ENCODE data around the gene AGO3.
"Not testable (repeated sequence)": the region's sequence is repeated elsewhere in the genome, so short reads cannot be mapped to it uniquely, and the experiment has no call there.

AGO3 gene

GRCh38 chr1:36016686-36017085, 85.8 kb downstream of the AGO3 start:
- Mint-ChIP-seq H3K27ac (no peak overlapping the region), H3K4me1 (no peaks in the 10 kb centered on the region), H3K9me3 (no peaks in the 10 kb centered on the region), H3K36me3 (peaks cover 68% of the 10 kb centered on the region), H3K4me3 (no peak overlapping the region)
- DNase-seq (ENCODE audit: low spot score in 2 of 2), result no peak
- ATAC-seq, result no peak

- Mint-ChIP-seq H3K9me3 (no peaks in the 10 kb centered on the region), H3K27ac (no peak overlapping the region), H3K4me1 (peaks cover 12% of the 10 kb centered on the region), H3K4me3 (peak overlapping the region; percentile 1), H3K36me3 (peaks cover 32% of the 10 kb centered on the region)
- ATAC-seq (peak; percentile 79), DNase-seq (ENCODE audit: low spot score in 2 of 2) (no peak)
These were observed 92.3 kb downstream of the AGO3 start for GRCh38 chr1:36023098-36023769.

GRCh38 chr1:36024024-36024423, 93.1 kb downstream of the AGO3 start:
- Mint-ChIP-seq H3K4me1 (peaks cover 12% of the 10 kb centered on the region), H3K36me3 (peaks cover 35% of the 10 kb centered on the region), H3K4me3 (peak overlapping the region; percentile 1)
- not testable (repeated sequence) for DNase-seq (ENCODE audit: low spot score in 2 of 2); H3K9me3 Mint-ChIP-seq; ATAC-seq; H3K27ac Mint-ChIP-seq

- ATAC-seq (no peak), DNase-seq (ENCODE audit: low spot score in 2 of 2) (no peak)
- Mint-ChIP-seq H3K4me1 (peaks cover 12% of the 10 kb centered on the region), H3K9me3 (no peaks in the 10 kb centered on the region), H3K36me3 (peaks cover 43% of the 10 kb centered on the region), H3K4me3 (no peak overlapping the region), H3K27ac (no peak overlapping the region)
These were observed 93.9 kb downstream of the AGO3 start for GRCh38 chr1:36024847-36025246.

- H3K9me3 Mint-ChIP-seq, result no peaks in the 10 kb centered on the region
- ATAC-seq (no peak), DNase-seq (ENCODE audit: low spot score in 2 of 2) (no peak)
- peaks cover 66% of the 10 kb centered on the region for H3K36me3 Mint-ChIP-seq
- H3K4me1 Mint-ChIP-seq, result peaks cover 12% of the 10 kb centered on the region
- H3K4me3 Mint-ChIP-seq, result no peak overlapping the region
- H3K27ac Mint-ChIP-seq, result no peak overlapping the region
These were observed 96.9 kb downstream of the AGO3 start for GRCh38 chr1:36027766-36028165.

GRCh38 chr1:36031441-36031840, 100.5 kb downstream of the AGO3 start:
- H3K27ac Mint-ChIP-seq, result peak overlapping the region; percentile 26
- ATAC-seq, result no peak
- peaks cover 89% of the 10 kb centered on the region for H3K36me3 Mint-ChIP-seq
- no peak for DNase-seq (ENCODE audit: low spot score in 2 of 2)
- no peaks in the 10 kb centered on the region for H3K4me1 Mint-ChIP-seq
- H3K4me3 Mint-ChIP-seq, result no peak overlapping the region
- H3K9me3 Mint-ChIP-seq, result no peaks in the 10 kb centered on the region

GRCh38 chr1:36034692-36035091, 103.8 kb downstream of the AGO3 start:
- no peaks in the 10 kb centered on the region for H3K4me1 Mint-ChIP-seq
- H3K4me3 Mint-ChIP-seq, result no peak overlapping the region
- no peak for ATAC-seq
- no peaks in the 10 kb centered on the region for H3K9me3 Mint-ChIP-seq
- peaks cover 87% of the 10 kb centered on the region for H3K36me3 Mint-ChIP-seq
- no peak for DNase-seq (ENCODE audit: low spot score in 2 of 2)
- H3K27ac Mint-ChIP-seq, result peak overlapping the region; percentile 52

GRCh38 chr1:36035154-36035553, 104.2 kb downstream of the AGO3 start:
- no peaks in the 10 kb centered on the region for H3K4me1 Mint-ChIP-seq
- no peak overlapping the region for H3K4me3 Mint-ChIP-seq
- H3K9me3 Mint-ChIP-seq, result no peaks in the 10 kb centered on the region
- H3K36me3 Mint-ChIP-seq, result peaks cover 87% of the 10 kb centered on the region
- H3K27ac Mint-ChIP-seq, result peak overlapping the region; percentile 52
- DNase-seq (ENCODE audit: low spot score in 2 of 2) (no peak), ATAC-seq (no peak)

- DNase-seq (ENCODE audit: low spot score in 2 of 2), result no peak
- H3K36me3 Mint-ChIP-seq, result peaks cover 94% of the 10 kb centered on the region
- H3K4me3 Mint-ChIP-seq, result no peak overlapping the region
- no peak overlapping the region for H3K27ac Mint-ChIP-seq
- H3K9me3 Mint-ChIP-seq, result no peaks in the 10 kb centered on the region
- ATAC-seq, result no peak
- no peaks in the 10 kb centered on the region for H3K4me1 Mint-ChIP-seq
These were observed 109.3 kb downstream of the AGO3 start for GRCh38 chr1:36040238-36040637.

- peaks cover 3% of the 10 kb centered on the region for H3K9me3 Mint-ChIP-seq
- no peaks in the 10 kb centered on the region for H3K4me1 Mint-ChIP-seq
- no peak overlapping the region for H3K27ac Mint-ChIP-seq
- DNase-seq (ENCODE audit: low spot score in 2 of 2), result no peak
- H3K4me3 Mint-ChIP-seq, result no peak overlapping the region
- peaks cover 51% of the 10 kb centered on the region for H3K36me3 Mint-ChIP-seq
- ATAC-seq, result no peak
These were observed 120.9 kb downstream of the AGO3 start for GRCh38 chr1:36051821-36052220.

- H3K27ac Mint-ChIP-seq, result no peak overlapping the region
- no peak overlapping the region for H3K4me3 Mint-ChIP-seq
- no peak for ATAC-seq
- peaks cover 41% of the 10 kb centered on the region for H3K36me3 Mint-ChIP-seq
- no peaks in the 10 kb centered on the region for H3K9me3 Mint-ChIP-seq
- H3K4me1 Mint-ChIP-seq, result no peaks in the 10 kb centered on the region
- DNase-seq (ENCODE audit: low spot score in 2 of 2), result no peak
These were observed 123.1 kb downstream of the AGO3 start for GRCh38 chr1:36053978-36054377.

GRCh38 chr1:36055706-36056105, 124.8 kb downstream of the AGO3 start:
- DNase-seq (ENCODE audit: low spot score in 2 of 2) (no peak), ATAC-seq (no peak)
- Mint-ChIP-seq H3K36me3 (peaks cover 45% of the 10 kb centered on the region), H3K9me3 (no peaks in the 10 kb centered on the region), H3K27ac (no peak overlapping the region), H3K4me1 (no peaks in the 10 kb centered on the region), H3K4me3 (no peak overlapping the region)

GRCh38 chr1:36062315-36062714, 131.4 kb downstream of the AGO3 start:
- DNase-seq (ENCODE audit: low spot score in 2 of 2), result no peak
- Mint-ChIP-seq H3K4me3 (no peak overlapping the region), H3K27ac (no peak overlapping the region), H3K9me3 (no peaks in the 10 kb centered on the region), H3K36me3 (peaks cover 27% of the 10 kb centered on the region), H3K4me1 (no peaks in the 10 kb centered on the region)
- ATAC-seq, result no peak

GRCh38 chr1:36067871-36068270, 137.0 kb downstream of the AGO3 start:
- Mint-ChIP-seq H3K4me3 (no peak overlapping the region), H3K36me3 (no peaks in the 10 kb centered on the region), H3K27ac (no peak overlapping the region), H3K9me3 (no peaks in the 10 kb centered on the region), H3K4me1 (no peaks in the 10 kb centered on the region)
- ATAC-seq (no peak), DNase-seq (ENCODE audit: low spot score in 2 of 2) (no peak)

GRCh38 chr1:36068866-36069265, 138.0 kb downstream of the AGO3 start:
- no peaks in the 10 kb centered on the region for H3K4me1 Mint-ChIP-seq
- no peaks in the 10 kb centered on the region for H3K36me3 Mint-ChIP-seq
- no peak overlapping the region for H3K27ac Mint-ChIP-seq

GRCh38 chr1:36070349-36070748, 139.4 kb downstream of the AGO3 start:
- H3K9me3 Mint-ChIP-seq, result no peaks in the 10 kb centered on the region
- no peak for DNase-seq (ENCODE audit: low spot score in 2 of 2)
- H3K27ac Mint-ChIP-seq, result no peak overlapping the region
- no peaks in the 10 kb centered on the region for H3K4me1 Mint-ChIP-seq
- no peaks in the 10 kb centered on the region for H3K36me3 Mint-ChIP-seq
- no peak overlapping the region for H3K4me3 Mint-ChIP-seq
- ATAC-seq, result no peak

More at GRCh38 chr1:36068866-36069265, 138.0 kb downstream of the AGO3 start:
- DNase-seq (ENCODE audit: low spot score in 2 of 2) (no peak), ATAC-seq (no peak)
- no peak overlapping the region for H3K4me3 Mint-ChIP-seq
- no peaks in the 10 kb centered on the region for H3K9me3 Mint-ChIP-seq

Data from stimulated activated effector memory CD8-positive, alpha-beta T cell treated with anti-CD3 and anti-CD28 coated beads, Interleukin-12 subunit alpha, Interleukin-12 subunit beta, amount 100 ng/mL, for 72 hours (primary cell).